Esophagus mucosa (tissue), 1 donor: Measurements from ENCODE around the gene E2F6. TPM values are rescaled to one million over a fixed set of nuclear protein-coding genes. Genes with fewer than 3 reads are reported as not detected.

Source experiments
- total RNA-seq: library from RNA; stranded (reverse); gene quantifications from one replicate; pipeline ENCODE4 v1.2.4, GENCODE V29; 2023
- donor health status: DM: yes; HTN: yes; CAD: no.

E2F6 gene
- total RNA-seq, 1 donor from 2014 or later = 5.0 TPM

Other genes starting within 250 kb of the E2F6 start
- 14.4 TPM for gene ROCK2, start 121.5 kb downstream of the E2F6 start, total RNA-seq
- 0.60 TPM for gene GREB1, start 67.9 kb upstream of the E2F6 start, total RNA-seq
- gene NTSR2, start 204.0 kb upstream of the E2F6 start, total RNA-seq = not detected